HG03196 (cell line): ENCODE results near the gene MUC2.

Source experiments
- ATAC-seq: cut with Tn5 transposase; IDR thresholded peaks from one replicate; pipeline ENCODE4 v1.9.1; 2021; ENCODE audit not compliant: unreplicated experiment

Gene MUC2

DNA sequence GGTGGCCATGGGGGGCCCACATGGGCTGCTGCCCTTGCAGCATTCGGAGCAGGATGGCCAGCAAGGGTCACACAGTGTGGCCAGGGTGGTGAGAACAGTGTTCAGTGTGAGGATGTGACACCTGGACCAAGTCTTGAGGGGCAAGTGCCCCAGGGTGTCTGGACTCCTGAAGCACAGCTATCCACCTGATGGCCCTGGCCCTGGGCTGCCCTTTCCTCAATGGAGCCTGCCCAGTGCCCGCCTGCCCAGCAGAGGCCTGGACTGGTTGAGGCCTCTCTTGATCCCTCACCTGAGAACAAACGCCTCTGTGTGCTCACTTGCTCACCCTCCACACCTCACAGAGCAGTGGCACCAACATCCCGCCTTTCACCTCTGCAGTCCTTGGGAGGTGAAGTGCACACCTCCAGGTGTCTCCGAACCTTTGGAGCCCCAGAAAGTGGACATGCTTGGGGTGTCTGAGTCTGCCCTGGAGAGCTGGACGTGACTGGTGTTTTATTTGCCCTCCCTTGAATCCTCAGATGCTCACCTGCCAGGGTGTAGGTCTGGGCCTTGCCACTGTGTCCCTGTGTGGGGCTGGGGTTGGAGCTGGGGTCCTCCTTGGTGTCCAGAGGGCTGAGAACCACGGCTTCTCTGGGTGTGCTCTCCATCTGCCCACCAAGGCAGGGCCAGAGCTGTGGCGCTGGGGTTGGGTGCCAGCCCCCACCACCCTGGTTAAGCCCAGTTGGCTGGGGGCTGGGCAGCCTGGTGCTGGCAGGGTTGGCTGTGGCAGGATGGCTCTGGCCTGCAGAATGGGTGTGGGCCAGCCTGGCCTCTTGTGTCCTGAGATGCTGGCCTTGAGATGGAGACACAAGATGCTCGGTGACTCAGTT, 3.8 kb upstream of the MUC2 start:
- ATAC-seq: no peak

DNA sequence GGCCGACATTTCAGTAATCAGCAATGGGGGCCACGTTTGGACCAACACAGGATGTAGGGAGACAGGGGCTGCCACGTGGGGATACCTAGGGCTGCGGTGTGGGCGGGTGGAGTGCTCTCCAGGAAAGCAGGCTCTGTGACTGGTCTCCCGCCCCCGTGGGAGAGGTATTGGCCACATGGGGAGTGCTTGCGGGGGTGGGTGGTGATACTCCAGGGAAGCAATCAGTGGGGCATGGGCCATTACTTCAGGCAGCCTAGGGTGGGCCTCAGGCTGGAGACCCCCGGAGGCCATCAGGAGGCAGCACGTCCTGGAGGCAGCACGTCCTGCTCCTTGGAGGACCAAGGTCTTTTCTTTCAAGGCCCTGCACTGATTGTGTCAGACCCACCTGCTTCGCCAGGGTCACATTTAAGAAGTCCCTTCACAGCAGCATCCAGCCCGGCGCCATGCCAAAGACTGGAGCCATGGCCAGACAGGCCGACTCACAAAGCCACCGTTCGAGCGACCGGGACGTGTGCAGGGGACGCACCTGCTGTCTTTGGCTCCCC, 3.0 kb upstream of the MUC2 start:
- no peak for ATAC-seq

DNA sequence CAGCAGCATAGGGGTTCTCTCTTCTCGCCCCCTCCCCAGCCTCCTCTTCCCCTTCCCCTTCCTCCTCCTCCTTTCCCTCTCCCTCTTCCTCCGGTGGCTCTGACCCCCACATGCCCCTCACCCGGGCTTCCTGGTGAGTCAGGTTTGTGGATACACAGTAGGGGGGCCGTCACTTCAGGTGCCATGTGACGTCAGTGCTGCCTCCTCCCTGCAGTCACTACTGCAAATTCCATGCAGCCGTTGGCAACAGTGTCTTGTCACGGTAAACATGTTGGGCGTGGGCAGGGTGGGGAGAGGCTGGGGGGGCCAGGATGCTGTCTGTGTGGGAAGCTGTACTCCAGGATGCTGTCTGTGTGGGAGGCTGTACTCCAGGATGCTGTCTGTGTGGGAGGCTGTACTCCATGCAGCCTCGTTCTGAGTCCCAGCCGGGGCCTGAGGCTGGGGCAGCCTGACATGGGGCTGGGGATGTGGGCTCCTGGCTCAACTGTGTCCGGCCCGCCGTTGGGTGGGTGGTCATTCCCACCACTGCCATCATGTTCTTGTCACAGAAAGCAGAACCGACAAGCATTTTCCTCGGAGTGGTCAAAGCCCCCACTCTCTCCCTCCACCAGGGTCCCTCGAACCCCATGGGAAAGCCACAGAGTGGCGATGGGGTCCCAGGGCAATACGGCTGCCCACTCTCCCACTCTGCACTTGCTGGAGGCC, 2.4 kb upstream of the MUC2 start:
- ATAC-seq: no peak

DNA sequence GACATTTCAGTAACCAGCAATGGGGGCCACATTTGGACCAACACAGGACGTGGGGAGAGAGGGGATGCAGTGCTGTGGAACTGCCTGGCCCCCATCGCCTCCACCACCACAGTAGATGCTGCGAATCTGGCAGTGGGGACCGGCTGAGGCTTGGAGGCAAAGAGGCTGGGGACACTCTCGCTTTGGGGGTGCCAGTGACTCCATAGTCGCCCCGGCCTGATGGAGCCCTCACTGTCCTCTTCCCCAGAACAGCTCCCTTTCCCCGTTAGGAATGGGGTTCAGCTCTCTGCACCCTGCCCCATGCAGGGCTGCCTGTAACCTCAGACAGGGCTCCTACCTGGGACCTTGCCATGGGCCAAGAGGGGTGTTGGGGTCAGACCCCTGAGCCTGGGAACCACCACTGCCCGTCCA, 1.8 kb upstream of the MUC2 start:
- no peak for ATAC-seq

DNA sequence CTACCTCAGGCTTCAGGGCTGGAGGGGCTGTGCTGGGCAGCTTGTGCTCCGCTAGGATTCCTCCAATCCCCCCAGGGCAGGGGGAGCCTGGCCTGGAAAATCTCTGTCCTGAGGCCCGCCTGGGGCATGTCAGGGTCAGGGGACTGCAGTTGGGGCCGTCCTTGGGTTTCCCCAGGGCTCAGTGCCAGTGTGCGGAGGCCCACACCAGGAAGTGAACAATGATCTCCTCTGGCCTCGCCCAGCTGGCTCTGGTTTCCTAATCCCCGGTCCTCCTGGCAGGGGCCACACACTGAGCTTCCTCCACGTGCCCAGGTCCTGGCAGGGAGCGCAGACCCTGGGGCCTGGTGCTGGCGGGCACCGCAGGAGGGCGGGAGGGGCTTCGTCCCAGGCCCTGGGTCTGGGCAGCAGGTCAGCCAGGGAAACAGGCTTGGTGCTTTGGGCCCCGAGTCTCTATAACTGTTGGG, 1.4 kb upstream of the MUC2 start:
- no peak for ATAC-seq

DNA sequence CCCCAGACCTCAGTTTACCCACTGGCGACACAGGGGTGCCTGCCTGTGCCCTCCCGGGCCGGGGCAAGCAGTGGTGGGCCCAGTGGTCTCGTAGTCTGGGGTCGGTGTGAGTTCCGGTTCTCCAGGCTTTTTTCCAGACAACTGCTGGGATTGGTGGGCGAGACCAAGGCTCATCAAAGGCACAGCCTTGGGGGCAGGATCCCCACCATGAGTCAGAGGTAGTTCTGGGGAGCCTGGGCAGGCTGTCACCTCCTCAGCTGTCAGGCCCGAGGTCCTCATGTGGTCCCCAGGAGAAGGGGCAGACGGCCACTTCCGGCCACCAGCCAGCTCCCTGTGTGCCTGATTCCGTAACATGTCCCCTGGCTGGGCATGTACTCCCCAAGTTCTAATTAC, 827 bp upstream of the MUC2 start:
- ATAC-seq: no peak

DNA sequence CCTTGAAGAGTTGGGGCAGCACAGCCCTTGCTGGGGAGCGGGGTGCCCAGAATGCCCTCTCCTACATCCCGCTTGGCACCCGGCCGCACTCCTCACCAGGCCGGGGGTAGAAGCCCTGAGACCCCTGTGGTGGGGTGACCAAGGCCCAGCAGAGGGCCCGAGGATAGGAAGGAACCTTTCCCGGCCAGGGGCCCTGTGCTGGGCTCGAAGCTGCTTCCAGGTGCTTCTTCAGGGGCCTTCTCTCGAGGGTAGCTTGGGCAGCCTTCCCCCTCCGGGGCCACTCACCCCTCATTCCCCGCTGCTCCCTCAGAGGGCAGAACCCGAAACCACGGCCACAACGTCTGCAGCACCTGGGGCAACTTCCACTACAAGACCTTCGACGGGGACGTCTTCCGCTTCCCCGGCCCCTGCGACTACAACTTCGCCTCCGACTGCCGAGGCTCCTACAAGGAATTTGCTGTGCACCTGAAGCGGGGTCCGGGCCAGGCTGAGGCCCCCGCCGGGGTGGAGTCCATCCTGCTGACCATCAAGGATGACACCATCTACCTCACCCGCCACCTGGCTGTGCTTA, 752 bp downstream of the MUC2 start:
- ATAC-seq: no peak

DNA sequence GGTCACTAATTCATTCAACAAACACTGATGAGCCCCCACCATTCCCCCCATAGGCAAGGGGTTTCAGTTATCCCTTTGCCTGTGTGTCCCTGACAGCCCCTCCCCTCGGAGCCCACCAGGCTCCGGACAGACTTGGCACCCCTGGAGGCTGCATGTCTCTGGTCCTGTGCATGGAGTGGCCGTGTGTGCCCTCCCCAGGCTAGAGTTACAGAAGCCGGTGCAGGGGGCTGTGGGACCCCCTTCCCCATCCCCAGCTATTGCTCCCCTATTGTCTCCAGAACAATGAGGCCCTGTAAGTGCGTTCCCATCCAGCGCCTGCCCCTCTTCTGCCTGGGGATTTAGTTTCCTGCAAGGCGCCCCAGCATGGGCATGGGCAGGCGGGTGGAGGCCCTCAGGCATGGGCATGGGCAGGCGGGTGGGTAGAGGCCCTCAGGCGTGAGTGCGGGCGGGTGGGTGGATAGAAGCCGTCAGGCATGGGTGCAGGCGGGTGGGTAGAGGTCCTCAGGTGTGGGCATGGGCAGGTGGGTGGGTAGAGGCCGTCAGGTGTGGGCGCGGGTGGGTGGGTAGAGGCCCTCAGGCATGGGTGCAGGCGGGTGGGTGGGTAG, 1.5 kb downstream of the MUC2 start:
- no peak for ATAC-seq

DNA sequence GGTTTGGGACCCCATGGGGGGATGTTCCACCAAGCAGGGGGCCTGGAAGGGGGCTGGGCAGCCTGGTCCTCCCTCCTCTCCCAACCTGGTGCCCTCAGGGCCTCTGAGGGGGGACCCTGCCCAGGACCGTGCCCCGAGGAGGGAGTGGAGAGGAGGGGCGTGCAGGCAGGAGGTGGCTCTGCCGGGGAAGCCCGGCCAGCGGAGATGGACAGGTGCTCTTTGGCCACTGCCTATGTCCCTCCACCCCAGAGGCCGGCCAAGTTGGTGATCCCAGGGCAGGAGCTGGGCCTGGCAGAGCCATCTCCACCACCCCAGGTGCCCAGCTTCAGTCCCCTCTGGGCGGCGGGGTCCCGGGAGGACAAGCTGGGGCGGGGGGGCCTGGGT, 2.4 kb downstream of the MUC2 start:
- no peak for ATAC-seq

DNA sequence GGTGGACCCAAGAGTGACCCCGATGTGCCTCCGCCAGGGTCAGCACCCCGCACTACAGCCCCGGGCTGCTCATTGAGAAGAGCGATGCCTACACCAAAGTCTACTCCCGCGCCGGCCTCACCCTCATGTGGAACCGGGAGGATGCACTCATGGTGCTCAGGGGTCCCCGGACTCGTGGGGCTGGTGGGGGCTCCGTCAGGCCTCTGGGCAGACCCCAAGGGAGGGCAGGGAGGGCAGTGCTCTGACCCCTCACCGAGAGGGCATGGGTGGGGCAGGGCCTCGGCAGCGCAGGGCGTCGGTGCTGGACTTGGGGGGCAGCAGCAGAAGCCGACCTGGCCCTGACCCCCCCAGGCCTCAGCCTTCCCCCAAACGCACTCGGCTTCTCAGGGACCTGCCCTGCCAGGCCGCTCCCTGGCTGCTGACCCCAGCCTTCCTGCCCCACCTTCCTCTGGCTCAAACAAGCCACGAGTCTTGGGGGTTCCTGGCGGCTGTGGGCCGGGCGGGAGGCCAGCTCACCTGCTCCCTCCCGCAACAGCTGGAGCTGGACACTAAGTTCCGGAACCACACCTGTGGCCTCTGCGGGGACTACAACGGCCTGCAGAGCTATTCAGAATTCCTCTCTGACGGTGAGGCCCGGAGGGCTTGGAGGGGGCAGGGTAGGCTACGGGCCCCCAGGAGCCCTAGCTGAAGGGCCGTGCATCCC, 2.9 kb downstream of the MUC2 start:
- no peak for ATAC-seq

DNA sequence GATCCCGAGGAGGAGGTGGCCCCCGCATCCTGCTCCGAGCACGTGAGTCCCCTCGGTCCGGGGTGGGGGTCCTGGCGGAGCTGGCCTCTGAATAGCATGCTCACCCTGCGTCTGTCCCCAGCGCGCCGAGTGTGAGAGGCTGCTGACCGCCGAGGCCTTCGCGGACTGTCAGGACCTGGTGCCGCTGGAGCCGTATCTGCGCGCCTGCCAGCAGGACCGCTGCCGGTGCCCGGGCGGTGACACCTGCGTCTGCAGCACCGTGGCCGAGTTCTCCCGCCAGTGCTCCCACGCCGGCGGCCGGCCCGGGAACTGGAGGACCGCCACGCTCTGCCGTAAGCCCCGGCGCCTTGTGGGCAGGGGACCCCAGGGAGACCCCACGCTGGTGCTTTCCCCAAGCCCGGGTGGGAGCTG, 3.5 kb downstream of the MUC2 start:
- ATAC-seq: no peak

DNA sequence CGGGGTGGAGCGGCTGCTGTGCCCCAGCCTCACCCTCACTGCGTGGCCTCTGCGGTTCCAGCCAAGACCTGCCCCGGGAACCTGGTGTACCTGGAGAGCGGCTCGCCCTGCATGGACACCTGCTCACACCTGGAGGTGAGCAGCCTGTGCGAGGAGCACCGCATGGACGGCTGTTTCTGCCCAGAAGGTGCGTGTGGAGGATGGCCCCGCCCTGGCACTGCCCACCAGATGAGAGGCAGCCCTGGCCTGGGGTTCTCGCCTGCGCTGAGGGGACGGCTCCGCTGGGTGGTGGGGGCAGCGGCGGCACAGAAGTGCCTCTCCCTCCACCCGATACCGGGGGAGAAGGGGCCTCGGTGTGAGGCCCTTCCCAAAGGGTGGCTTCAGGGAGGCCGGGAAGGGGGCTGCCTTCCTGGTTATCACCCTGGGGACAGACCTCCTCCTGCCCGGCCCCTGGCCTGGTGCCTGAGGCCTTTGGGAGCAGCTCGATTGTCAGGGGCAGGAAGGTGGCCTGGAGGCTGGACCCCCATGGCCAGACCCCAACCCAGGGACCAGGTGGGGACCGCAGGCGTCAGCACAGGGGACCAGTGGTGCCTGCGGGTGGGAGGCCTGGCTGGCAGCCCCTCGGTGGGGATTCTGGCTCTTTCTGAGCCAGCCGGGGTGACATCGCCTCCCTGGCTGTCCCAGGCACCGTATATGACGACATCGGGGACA, 7.1 kb downstream of the MUC2 start:
- ATAC-seq: no peak

DNA sequence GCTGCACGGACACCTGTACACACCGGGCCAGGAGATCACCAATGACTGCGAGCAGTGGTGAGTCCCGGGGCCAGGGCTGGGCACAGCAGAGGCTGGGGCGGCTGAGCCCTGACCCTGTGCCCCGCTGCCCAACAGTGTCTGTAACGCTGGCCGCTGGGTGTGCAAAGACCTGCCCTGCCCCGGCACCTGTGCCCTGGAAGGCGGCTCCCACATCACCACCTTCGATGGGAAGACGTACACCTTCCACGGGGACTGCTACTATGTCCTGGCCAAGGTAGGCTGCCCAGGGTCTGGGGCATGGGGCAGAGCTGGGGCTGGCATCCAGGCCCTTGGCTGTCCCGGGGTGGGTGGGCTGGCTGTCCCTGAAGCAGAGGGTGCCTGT, 7.7 kb downstream of the MUC2 start:
- no peak for ATAC-seq

DNA sequence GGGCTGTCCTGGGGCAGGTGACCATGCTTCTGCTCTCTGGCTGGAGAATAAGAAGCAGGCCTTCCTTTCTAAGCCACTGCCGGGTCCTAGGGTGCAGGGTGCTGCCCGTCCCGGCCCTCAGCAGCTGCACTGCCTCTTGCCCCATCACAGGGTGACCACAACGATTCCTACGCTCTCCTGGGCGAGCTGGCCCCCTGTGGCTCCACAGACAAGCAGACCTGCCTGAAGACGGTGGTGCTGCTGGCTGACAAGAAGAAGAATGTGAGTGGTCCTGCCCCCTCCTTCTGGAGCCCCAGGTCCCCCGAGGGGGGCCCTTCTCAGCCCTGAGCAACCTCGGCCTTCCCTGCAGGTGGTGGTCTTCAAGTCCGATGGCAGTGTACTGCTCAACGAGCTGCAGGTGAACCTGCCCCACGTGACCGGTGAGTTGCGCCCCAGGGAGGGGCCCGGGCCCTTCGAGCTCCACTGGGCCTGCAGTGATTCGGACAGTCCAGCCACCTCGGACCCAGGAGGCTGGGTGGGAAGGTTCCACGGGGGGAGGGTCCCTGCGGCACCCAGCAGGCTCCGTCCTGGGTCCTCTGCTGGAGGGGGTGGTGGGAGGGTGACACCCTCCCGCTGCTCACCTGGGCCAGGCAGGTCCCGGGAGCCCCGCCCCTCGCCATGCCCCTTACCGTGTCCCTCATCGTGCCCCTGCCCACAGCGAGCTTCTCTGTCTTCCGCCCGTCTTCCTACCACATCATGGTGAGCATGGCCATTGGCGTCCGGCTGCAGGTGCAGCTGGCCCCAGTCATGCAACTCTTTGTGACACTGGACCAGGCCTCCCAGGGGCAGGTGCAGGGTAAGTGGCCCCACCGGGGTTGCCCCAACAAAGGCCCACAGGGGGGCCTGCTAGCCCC, 8.3 kb downstream of the MUC2 start:
- no peak for ATAC-seq

DNA sequence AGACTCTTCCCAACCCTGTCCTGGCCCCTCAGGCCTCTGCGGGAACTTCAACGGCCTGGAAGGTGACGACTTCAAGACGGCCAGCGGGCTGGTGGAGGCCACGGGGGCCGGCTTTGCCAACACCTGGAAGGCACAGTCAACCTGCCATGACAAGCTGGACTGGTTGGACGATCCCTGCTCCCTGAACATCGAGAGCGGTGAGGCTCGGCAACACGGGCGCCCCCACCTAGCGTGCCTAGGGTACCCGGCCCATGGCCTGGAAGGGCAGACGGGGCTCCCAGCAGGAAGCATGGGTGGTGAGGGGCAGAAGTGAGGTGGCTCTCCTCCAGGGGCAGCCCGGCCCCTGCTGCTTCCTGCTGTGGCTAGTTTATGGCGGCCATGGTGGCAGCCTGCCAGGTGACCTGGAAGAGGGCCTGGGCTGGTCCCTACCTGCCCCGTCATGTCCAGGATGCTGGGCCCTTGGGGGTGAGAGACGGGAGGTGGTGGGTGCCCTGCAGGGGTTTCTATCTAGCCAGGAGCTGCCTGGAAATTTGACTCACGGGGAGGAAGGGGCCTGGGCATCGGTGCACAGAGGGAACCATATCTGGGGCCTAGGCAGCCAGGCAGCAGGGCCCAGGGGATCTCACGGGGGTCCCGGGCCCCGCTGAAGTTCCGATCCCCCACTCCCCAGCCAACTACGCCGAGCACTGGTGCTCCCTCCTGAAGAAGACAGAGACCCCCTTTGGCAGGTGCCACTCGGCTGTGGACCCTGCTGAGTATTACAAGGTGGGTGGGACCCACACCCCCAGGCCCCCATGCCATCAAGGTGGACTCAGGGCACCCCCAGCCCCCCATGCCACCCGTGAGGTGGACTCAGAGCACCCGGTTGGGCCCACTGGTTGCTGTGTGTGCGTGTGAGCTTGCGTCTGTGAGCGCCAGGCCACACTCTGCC, 9.2 kb downstream of the MUC2 start:
- no peak for ATAC-seq

DNA sequence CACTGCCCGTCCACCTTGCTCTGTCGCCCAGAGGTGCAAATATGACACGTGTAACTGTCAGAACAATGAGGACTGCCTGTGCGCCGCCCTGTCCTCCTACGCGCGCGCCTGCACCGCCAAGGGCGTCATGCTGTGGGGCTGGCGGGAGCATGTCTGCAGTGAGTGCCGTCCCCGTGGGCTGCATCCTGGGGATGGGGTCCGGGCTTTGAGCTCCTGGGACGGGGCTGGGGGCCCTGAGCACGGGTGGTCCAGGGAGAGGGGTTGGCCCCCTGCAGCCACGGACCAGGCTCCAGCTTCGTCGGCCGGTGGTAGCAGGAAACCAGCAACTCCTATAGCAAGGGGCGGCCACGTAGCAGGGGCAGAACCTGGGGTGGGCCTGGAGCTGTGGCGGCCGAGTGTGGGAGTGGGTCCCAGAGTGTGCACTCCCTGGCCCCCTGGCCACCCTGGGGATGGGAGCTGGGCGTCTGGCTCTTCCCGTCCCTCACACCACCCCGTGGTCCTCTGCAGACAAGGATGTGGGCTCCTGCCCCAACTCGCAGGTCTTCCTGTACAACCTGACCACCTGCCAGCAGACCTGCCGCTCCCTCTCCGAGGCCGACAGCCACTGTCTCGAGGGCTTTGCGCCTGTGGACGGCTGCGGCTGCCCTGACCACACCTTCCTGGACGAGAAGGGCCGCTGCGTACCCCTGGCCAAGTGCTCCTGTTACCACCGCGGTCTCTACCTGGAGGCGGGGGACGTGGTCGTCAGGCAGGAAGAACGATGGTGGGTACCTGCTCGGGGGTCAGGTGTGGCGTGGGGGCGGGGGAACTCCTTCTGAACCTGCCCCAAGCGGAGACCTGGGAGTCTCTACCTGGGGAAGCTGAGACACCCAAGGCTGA, 10.1 kb downstream of the MUC2 start:
- no peak for ATAC-seq
